ENCODE results near the gene THAP4.

DNA sequence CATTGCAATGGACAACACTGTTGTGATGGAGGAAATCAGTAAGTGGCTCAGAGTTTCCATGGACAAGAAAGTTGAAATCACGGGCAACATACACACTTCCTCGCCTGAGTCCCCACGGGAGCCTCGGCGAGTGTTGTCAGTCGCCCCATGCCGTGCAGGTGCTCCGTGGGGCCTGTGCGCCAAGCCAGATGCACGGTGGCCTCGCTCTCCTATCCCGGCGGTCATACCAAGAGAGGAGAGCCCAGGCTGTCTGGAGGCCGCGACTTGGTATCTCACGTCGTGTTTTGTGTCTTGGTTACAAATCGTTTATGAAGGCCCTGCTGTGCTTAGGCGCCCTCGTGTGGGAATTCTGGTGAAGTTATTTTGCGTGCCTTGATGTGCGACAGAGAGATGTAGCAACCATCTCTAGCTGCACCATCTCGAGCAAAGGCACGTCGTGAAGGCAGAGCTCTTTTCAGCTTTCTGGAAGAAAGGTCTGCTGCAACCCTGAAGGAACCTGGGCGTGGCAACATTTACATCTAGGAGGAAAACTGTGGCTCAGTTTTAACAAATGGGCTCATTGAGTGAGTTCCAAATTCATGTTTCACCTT lies 22.3 kb upstream of the THAP4 start:
- TF ChIP-seq EZH2phosphoT487 (conservative IDR thresholded peaks at IDR 0.05; ENCODE audit: low read length), result no peak
- TF ChIP-seq CTCF (IDR thresholded peaks at IDR 0.05; ENCODE audit: insufficient read depth, low read length, poor library complexity, severe bottlenecking), result peak; percentile 35

All from SU-DHL-6 (cell line).